SK-N-SH treated with all-trans-retinoic acid at 6 μM for 48 hours (cell line): Measurements from ENCODE around the gene OLFML2B.

Experiments
- ARNTL ChIP-seq: fragments of 450-650 bp; formaldehyde crosslinking; IDR thresholded peaks from 2 replicates; pipeline ENCODE4 v1.5.0; 2020; ENCODE audit warnings: low read depth, mild to moderate bottlenecking, moderate library complexity, borderline replicate concordance
- CSDC2 ChIP-seq: fragments of 250-450 bp; sonication (Bioruptor Pico); IDR thresholded peaks from 2 replicates; pipeline ENCODE4 v1.5.0; 2020; ENCODE audit warnings: mild to moderate bottlenecking, moderate library complexity
- OSR1 ChIP-seq: fragments of 250-450 bp; sonication (Bioruptor Pico); IDR thresholded peaks from 2 replicates; pipeline ENCODE4 v1.8.0; 2022; ENCODE audit warnings: moderate library complexity, mild to moderate bottlenecking, inconsistent platforms
- PPARA ChIP-seq: fragments of 250-450 bp; sonication (Bioruptor Pico); IDR thresholded peaks from 2 replicates; pipeline ENCODE4 v1.5.0; 2020; ENCODE audit warnings: mild to moderate bottlenecking, borderline replicate concordance
- TOX ChIP-seq: fragments of 250-450 bp; sonication (Bioruptor Pico); IDR thresholded peaks from 2 replicates; pipeline ENCODE4 v1.8.0; 2021; ENCODE audit warnings: mild to moderate bottlenecking, moderate library complexity, borderline replicate concordance
- ZFP30 ChIP-seq: fragments of 450-650 bp; formaldehyde crosslinking; IDR thresholded peaks from 2 replicates; pipeline ENCODE4 v1.5.0; 2022; ENCODE audit warnings: mild to moderate bottlenecking, moderate library complexity
- ZNF565 ChIP-seq: fragments of 450-650 bp; formaldehyde crosslinking; conservative IDR thresholded peaks from 2 replicates; pipeline ENCODE4 v1.5.0; 2020; ENCODE audit warnings: low read depth, mild to moderate bottlenecking, moderate library complexity

GRCh38 chr1:161949548-161949947 is 74.1 kb downstream of the OLFML2B start:
- TF ChIP-seq ZNF565 (CRISPR knock-in tag) (no peak), PPARA (no peak), OSR1 (CRISPR knock-in tag) (no peak), ARNTL (CRISPR knock-in tag) (no peak), TOX (CRISPR knock-in tag) (no peak), CSDC2 (CRISPR knock-in tag) (no peak), ZFP30 (CRISPR knock-in tag) (no peak)
